Skeletal muscle tissue (tissue), 4 donors: ENCODE results near the gene BSN. TPM values are rescaled to one million over a fixed set of nuclear protein-coding genes. Genes with fewer than 3 reads are reported as not detected.

Experiments used
- H3K27ac ChIP-seq: one replicate; pipeline ENCODE4 v1.7.0; 2013; ENCODE audit warnings: mild to moderate bottlenecking, low read depth, low read length, inconsistent platforms
- H3K27me3 ChIP-seq, 3 donors: one replicate each; pipeline ENCODE4 v1.7.0; 2013; ENCODE audit warnings: low read length in 3 of 3; ENCODE audit not compliant: control insufficient read depth in 3 of 3, insufficient read depth in 3 of 3
- H3K36me3 ChIP-seq, 3 donors: one replicate each; pipeline ENCODE4 v1.7.0; 2013; ENCODE audit warnings: low read length in 3 of 3; ENCODE audit not compliant: control insufficient read depth in 3 of 3, insufficient read depth in 3 of 3
- H3K4me1 ChIP-seq, 3 donors: one replicate each; pipeline ENCODE4 v1.7.0; 2013; ENCODE audit warnings: low read length in 3 of 3, mild to moderate bottlenecking in 3 of 3; ENCODE audit not compliant: control insufficient read depth in 3 of 3, insufficient read depth in 3 of 3
- H3K4me3 ChIP-seq, 3 donors: one replicate each; pipeline ENCODE4 v1.7.0; 2013; ENCODE audit warnings: low read length in 3 of 3
- H3K9ac ChIP-seq, 3 donors: one replicate each; pipeline ENCODE4 v1.7.0; 2013; ENCODE audit warnings: low read length in 3 of 3, mild to moderate bottlenecking in 3 of 3, moderate library complexity in 2 of 3, low read depth in 1 of 3
- H3K9me3 ChIP-seq, 3 donors: one replicate each; pipeline ENCODE4 v1.7.0; 2013; ENCODE audit warnings: low read length in 3 of 3; ENCODE audit not compliant: control insufficient read depth in 3 of 3
- total RNA-seq: library from RNA; depleted of rRNA; stranded (reverse); fragments of >200 nt; gene quantifications from one replicate; pipeline ENCODE4 v1.2.3, GENCODE V29; 2014
- donor health status: Osteomylitis.

The BSN gene, protein sequence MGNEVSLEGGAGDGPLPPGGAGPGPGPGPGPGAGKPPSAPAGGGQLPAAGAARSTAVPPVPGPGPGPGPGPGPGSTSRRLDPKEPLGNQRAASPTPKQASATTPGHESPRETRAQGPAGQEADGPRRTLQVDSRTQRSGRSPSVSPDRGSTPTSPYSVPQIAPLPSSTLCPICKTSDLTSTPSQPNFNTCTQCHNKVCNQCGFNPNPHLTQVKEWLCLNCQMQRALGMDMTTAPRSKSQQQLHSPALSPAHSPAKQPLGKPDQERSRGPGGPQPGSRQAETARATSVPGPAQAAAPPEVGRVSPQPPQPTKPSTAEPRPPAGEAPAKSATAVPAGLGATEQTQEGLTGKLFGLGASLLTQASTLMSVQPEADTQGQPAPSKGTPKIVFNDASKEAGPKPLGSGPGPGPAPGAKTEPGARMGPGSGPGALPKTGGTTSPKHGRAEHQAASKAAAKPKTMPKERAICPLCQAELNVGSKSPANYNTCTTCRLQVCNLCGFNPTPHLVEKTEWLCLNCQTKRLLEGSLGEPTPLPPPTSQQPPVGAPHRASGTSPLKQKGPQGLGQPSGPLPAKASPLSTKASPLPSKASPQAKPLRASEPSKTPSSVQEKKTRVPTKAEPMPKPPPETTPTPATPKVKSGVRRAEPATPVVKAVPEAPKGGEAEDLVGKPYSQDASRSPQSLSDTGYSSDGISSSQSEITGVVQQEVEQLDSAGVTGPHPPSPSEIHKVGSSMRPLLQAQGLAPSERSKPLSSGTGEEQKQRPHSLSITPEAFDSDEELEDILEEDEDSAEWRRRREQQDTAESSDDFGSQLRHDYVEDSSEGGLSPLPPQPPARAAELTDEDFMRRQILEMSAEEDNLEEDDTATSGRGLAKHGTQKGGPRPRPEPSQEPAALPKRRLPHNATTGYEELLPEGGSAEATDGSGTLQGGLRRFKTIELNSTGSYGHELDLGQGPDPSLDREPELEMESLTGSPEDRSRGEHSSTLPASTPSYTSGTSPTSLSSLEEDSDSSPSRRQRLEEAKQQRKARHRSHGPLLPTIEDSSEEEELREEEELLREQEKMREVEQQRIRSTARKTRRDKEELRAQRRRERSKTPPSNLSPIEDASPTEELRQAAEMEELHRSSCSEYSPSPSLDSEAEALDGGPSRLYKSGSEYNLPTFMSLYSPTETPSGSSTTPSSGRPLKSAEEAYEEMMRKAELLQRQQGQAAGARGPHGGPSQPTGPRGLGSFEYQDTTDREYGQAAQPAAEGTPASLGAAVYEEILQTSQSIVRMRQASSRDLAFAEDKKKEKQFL (N-terminal part only)
- total RNA-seq, result under 0.01 TPM

DNA sequence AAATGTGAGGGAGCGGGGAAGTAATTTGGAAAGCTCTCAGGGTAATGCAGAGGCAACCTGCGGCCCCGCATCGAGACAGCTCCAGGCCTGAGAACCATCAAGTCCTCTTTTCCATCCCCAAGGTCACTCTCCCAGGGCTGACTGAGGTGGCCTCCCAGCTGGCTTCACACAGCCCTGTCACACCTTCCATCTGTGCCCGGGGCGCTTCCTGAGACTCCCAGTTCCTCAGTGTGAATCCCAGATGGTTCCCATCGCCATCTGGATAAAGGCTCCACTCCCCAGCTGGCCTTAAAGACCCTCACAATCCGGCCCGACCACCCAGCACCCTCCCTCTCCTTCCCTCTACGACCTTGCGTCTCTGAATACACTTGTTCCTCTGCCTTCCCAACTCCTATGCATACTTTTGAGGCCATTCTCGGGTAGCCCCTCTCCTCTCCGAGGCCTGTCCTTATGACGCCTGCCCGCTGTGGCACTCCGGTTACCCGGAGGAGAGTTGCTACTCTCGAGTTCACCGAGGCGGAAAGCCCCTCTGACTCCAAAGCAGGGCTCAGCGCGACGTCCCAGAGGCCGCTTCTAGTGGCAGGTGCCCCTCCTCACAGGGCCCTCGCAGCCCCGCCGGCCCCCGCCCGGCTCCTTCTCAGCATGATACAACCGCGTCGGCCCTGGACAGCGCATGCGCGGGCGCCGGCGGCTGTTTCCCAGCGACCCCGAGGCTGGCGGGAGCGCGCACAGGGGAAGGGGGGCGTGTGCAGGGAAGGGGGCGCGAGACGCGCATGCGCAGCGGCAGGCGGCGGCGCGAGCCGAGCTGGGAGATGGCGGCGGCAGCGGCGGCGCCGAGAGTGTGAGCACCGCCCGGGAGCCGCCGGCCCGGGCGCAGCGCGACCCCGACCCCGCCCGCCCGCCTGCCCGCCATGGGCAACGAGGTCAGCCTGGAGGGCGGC, at the start of gene BSN:
Gene BSN (plus strand): TSS at position 786 of the 941 bp plus-strand sequence. CDS start 126 bp downstream, at position 912.
- peak within 1 kb of the TSS; percentile 76 to 85 (median 80) for H3K9ac ChIP-seq
- H3K27me3 ChIP-seq, result no peaks in the 10 kb centered on the region
- peaks cover 13 to 20% (median 16%) of the 10 kb centered on the region in 3 donors for H3K4me1 ChIP-seq
- H3K27ac ChIP-seq, result peak within 1 kb of the TSS; percentile 72
- H3K4me3 ChIP-seq, result peak within 1 kb of the TSS; percentile 86 to 95 (median 92)
- H3K36me3 ChIP-seq, result no peaks in the 10 kb centered on the region
- H3K9me3 ChIP-seq, result no peaks in the 10 kb centered on the region

DNA sequence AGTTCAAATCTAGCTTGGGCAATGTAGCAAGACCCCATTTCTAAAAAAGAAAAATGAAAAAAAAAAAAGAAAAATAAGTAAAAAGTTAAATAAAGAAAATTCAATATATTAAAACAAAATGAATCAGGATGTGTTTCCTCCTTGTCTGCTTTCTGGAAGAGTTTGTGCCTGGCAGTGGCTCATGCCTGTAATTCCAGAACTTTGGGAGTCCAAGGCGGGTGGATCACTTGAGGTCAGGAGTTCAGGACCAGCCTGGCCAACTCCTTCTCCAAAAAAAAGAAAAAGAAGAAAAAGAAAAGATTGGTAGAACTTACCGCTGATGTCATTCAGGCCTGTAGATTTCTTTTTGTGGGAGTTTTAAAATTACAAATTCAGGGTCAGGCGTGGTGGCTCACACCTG, 47.4 kb upstream of the BSN start:
- Histone ChIP-seq H3K27ac (peak overlapping the region; percentile 10), H3K4me3 (no peak overlapping the region), H3K36me3 (peaks cover 10 to 17% (median 16%) of the 10 kb centered on the region in 3 donors), H3K9ac (no peak overlapping the region), H3K9me3 (no peaks in the 10 kb centered on the region), H3K4me1 (peaks cover 0 to 11% (median 3%) of the 10 kb centered on the region in 3 donors), H3K27me3 (no peaks in the 10 kb centered on the region)

DNA sequence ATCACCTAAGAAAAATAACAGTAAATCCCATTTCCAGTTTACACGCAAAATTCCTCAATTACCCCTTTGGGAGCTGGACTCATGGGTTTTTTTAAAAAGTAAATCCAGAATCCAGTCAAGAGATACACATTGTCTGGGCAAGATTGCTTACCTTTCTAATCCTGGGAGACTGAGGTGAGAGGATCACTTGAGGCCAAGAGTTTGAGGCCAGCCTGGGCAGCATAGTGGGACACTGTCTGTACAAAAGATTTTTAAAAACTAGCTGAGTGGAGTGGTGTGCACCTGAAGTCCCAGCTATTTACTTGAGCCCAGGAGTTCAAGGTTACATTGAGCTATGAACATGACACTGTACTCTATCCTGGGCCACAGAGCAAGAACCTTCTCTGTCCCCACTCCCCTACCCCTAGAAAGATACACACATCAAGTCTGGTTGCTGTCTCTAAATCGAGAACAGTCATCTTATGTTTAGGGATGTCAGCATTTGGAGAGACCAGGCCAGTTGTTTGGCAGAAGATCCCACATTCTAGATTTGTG, 45.2 kb upstream of the BSN start:
- peaks cover 0 to 18% (median 8%) of the 10 kb centered on the region in 3 donors for H3K4me1 ChIP-seq
- H3K36me3 ChIP-seq, result peaks cover 19 to 28% (median 25%) of the 10 kb centered on the region in 3 donors
- no peak overlapping the region for H3K4me3 ChIP-seq
- no peak overlapping the region for H3K27ac ChIP-seq
- no peak overlapping the region for H3K9ac ChIP-seq
- no peaks in the 10 kb centered on the region for H3K9me3 ChIP-seq
- H3K27me3 ChIP-seq, result no peaks in the 10 kb centered on the region

DNA sequence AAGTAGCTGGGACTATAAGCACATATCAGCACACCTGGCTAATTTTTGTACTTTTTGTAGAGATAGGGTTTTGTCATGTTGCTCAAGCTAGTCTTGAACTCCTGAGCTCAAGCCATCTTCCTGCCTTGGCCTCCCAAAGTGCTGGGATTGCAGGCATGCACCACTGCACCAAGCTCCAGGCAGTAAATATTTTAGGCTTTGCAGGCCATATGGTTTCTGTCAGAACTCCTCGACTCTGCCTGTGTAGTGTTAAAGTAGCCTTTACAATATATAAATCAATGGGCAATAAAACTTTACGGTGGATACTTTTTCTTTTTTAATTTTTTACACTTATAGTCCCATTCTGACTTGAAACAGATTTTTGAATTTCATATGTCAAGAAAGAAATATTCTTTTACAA, 42.6 kb upstream of the BSN start:
- Histone ChIP-seq H3K4me1 (peaks cover 6 to 30% (median 14%) of the 10 kb centered on the region in 3 donors), H3K9me3 (no peaks in the 10 kb centered on the region), H3K27ac (no peak overlapping the region), H3K36me3 (peaks cover 29 to 42% (median 30%) of the 10 kb centered on the region in 3 donors), H3K27me3 (no peaks in the 10 kb centered on the region), H3K9ac (no peak overlapping the region), H3K4me3 (no peak overlapping the region)

DNA sequence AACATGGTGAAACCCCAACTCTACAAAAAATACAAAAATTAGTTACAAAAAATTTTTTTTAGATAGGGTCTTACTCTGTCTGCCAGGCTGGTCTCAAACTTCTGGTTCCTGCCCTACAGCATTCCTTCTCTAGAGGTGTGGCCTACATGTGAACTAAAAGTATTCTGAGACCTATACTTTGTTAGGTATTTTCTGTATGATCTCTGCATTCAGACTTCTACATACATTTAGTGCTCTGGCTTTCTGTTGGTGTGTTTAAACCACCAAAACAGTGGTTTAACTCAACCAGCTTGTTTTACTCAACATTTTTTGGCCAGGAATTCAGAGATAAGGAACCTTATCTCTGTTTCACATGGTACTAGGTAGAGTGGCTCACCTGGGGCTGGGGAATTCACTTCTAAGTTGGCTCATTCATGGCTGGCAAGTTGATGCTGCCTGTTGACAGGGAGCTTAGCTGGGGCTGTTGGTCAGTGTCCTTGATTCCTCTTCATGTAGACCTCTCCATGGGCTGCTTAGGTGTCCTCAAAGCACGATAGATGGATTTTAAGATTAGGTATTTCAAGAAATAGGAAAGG, 41.4 kb upstream of the BSN start:
- H3K4me3 ChIP-seq, result no peak overlapping the region
- peaks cover 34 to 50% (median 36%) of the 10 kb centered on the region in 3 donors for H3K36me3 ChIP-seq
- H3K27ac ChIP-seq, result no peak overlapping the region
- H3K4me1 ChIP-seq, result peaks cover 14 to 39% (median 23%) of the 10 kb centered on the region in 3 donors
- H3K27me3 ChIP-seq, result no peaks in the 10 kb centered on the region
- H3K9ac ChIP-seq, result no peak overlapping the region
- H3K9me3 ChIP-seq, result no peaks in the 10 kb centered on the region

DNA sequence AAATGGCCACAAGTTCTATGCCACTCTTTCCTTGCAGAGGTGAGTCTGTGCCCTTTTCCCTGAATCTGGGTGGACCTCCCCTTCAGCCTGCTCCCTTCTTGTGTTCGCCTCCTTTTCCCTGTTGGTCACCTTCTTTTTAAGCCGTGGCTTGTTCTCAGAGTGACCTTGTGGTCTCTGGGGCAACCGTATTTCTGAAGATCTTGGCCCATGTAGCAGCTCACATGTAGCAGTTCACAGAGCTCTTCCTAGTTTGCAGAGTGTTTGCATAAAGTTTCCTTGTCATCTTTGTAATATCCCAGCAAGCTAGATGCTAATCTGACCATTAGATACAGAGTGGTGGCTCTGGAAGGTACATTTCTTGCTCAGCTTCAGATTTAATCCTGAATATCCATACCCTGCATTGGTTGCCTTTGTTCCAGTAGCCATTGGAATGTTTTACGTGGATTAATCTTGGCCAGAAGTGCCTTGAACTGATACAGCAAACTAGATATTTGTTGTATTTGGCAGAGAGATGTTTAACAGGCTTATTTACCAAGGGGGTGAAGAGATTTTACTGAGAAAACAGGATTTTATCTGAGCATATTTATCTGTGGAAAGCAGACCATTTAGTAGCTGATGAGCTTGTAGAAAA, 40.7 kb upstream of the BSN start:
- H3K36me3 ChIP-seq, result peaks cover 36 to 55% (median 36%) of the 10 kb centered on the region in 3 donors

DNA sequence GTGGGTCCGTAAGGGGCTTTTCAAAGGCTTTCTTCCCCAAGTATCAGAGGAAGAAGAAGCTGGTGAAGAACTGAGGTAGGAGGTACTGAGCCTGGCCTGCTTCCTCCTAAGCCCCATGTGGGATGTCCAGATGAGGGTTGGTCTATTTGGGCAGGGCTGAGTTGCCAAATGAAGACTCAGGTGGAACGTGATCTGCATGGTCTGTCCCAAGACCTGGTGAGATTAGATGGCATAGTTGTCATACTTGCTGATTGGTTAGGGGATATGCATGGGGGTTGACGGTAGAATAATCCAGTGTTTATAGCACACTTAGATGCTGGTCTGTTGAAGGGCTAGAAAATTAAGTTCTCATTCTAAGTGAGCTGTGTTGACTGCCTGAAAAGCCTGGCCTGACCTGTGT, 36.3 kb upstream of the BSN start:
- H3K27ac ChIP-seq, result no peak overlapping the region
- no peaks in the 10 kb centered on the region for H3K9me3 ChIP-seq
- H3K27me3 ChIP-seq, result no peaks in the 10 kb centered on the region
- H3K4me1 ChIP-seq, result peaks cover 41 to 59% (median 51%) of the 10 kb centered on the region in 3 donors
- no peak overlapping the region for H3K9ac ChIP-seq
- peaks cover 25 to 46% (median 28%) of the 10 kb centered on the region in 3 donors for H3K36me3 ChIP-seq
- H3K4me3 ChIP-seq, result no peak overlapping the region

More for the DNA sequence above, 40.7 kb upstream of the BSN start:
- Histone ChIP-seq H3K27ac (no peak overlapping the region), H3K9me3 (no peaks in the 10 kb centered on the region), H3K4me1 (peaks cover 19 to 47% (median 30%) of the 10 kb centered on the region in 3 donors), H3K9ac (no peak overlapping the region), H3K4me3 (no peak overlapping the region), H3K27me3 (no peaks in the 10 kb centered on the region)

DNA sequence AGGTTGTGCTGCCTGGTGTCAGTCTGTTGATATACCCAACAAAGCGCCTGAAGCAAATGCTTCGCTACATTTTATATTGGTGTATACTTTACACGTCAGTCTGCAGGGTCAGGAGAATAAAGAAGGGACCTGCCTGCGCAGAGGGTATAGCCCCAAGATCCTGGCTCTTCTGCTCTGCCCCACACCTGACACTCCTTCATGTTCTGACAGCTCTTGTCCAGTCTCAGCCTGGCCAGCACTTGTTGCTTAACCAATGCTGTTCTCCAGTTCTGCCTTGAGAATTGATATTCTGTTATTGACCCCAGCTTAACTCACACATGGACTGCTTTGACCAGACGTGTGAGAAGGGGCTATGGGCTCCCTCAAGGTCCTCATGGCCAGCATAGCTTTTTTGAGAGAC, 35.8 kb upstream of the BSN start:
- peaks cover 21 to 44% (median 24%) of the 10 kb centered on the region in 3 donors for H3K36me3 ChIP-seq
- H3K9ac ChIP-seq, result no peak overlapping the region
- H3K27ac ChIP-seq, result peak overlapping the region; percentile 4

More for the DNA sequence above, 35.8 kb upstream of the BSN start:
- Histone ChIP-seq H3K4me1 (peaks cover 42 to 60% (median 50%) of the 10 kb centered on the region in 3 donors), H3K27me3 (no peaks in the 10 kb centered on the region), H3K4me3 (no peak overlapping the region), H3K9me3 (no peaks in the 10 kb centered on the region)
